Stimulated activated CD4-positive, alpha-beta T cell treated with anti-CD3 and anti-CD28 coated beads, Interleukin-4, amount 100 ng/mL, for 4 hours (primary cell): Measurements from ENCODE around the gene HPX.
A peak's percentile ranks its signal among the peaks of the same experiment; 100 is the strongest.

Source experiments
- DNase-seq, 2 experiments: peaks; one replicate each; pipeline ENCODE4 v3.0.0-alpha.2; 2020

The HPX gene

GRCh38 chr11:6458352-6459098, 17.7 kb upstream of the HPX start:
- no peak for DNase-seq

- no peak for DNase-seq
These were observed 17.0 kb upstream of the HPX start for GRCh38 chr11:6457581-6458320.

DNA sequence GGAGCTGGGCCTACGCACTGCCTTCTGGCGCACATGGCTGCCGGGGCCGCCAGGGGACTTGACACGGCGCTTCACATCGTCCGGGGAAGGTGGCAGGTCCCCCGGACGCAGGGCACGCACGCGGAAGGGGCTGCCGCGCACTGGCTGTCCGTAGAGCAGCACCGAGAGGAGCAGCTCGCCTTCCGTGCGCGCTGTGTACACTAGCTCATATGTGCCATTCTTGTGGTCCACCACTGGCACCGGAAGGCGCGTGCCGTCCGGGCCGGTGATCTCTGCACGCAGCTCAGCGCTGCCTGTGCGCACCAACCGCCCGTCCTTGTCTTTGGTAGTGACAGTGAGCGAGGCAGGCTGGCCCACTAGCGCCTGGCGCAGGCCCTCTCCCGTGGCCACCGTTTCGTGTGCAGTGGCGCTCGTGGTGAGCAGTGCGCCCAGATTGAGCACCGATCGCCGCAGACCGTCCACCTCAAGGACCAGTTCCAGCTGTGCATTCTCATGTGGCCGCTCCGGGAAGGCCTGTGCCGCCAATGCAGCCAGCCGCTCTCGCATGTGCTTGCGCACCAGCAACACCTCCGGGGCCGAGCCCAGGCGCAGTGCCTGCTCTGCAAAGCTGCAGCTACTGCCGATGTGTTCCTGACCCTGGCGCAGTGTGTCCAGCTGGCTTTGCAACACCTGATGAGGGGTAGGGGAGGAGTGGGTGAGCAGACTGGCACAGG, 15.7 kb upstream of the HPX start:
- DNase-seq: no peak

DNA sequence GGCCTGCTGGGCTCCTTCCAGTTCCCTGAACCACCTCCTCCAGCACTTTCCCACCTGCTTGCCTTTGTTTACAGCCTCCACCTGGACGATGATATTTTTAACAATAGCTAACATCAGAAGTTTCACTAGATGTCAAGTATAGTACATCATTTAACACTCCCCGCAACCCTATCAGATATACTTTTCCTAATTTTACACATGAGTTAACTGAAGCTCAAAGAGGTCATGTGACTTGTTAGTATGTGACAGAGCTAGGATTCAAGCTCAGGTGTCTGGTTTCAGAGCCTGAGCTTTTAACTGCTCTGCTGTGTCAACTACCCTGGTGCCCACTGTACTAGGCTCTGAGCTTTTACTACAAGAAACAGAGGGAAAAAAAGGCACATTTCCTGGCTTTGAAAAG, 14.3 kb upstream of the HPX start:
- no peak for DNase-seq

- no peak for DNase-seq
These were observed 12.4 kb upstream of the HPX start for GRCh38 chr11:6453152-6453551.

- DNase-seq: no peak
These were observed 11.4 kb upstream of the HPX start for GRCh38 chr11:6452219-6452618.

- no peak for DNase-seq
These were observed 7.8 kb upstream of the HPX start for GRCh38 chr11:6448574-6448973.

DNA sequence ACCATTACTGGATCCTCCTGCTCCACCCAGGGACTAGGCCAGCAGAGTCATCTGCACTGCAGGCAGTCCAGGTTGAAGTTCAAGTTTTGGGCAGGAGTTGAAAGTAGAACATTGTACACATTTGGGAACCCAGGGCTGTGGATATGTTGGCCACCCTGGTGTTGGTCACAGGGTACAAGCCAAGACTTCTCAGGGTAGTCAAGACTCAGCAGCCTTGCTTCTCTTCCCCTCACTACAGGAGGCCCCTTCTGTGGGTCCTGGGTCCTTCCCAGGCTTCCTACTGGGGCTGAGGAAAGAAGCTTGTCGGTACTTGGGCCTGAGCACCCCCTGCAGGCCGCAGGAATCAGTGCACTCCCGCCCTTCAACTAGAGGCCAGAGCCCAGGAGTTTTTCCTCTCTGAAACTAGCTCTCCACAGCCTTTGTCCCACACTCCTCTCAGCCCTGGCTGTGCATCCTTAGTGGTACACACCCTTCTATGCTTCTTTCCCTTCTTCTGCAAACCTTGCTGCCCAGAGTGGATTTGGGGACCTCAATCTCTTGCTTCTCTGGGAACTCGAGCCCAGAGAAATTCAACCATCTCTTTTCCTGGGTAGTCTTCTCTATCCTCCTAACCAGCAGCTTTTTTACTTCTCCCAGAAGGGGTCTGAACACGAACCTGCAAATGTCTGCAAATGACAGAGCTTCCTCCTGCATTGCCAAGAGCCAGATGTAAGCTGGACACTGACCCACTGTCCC, 2.6 kb upstream of the HPX start:
- peak; percentile 38 to 45 for DNase-seq

DNA sequence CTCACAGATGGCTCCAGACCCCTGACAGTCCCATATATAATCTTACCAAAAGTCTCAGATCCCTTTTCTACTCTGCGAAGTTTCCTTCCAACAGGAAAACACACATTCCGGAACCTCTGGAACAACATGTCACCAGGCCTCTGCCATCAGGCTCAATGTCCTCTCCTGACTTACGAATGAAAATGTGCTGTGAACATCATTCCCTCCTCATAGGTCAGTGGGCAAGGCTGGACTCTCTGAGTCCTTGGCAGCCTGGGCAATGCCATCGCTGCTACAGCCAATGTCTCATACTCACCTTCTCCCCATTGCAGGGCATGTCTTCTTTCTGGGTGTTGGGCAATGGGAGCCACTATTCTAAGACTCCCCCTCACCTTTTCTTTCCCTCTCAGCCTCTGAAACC, 1.7 kb upstream of the HPX start:
- DNase-seq: no peak

DNA sequence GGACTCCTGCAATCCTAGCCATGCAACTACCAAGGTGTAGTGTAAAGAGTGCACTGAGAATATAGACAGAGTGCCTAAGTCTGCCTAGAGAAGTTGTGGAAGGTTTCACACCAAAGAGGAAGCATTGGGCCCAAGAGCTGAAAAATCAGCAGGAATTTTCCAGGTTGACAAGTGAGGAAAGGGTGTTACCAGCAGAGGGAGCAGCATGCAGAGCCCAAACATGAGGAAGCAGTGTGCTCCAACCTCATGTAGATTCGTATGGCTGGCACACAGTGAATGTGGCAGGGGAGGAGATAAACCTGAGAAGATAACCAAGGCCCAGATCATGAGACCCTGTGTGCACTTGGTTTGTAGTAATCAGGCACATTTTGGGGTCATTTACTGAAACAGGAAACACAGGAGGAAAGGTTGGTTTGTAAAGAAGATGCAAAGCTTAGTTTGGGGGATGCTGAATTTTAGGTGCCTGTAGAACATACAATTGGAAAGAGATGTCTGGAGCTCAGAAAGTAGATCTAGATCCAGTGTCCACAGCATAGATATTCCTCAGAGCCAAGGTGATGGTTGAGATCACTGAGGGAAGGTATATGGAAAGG, 1.7 kb downstream of the HPX start:
- peak; percentile 9 to 23 for DNase-seq

DNA sequence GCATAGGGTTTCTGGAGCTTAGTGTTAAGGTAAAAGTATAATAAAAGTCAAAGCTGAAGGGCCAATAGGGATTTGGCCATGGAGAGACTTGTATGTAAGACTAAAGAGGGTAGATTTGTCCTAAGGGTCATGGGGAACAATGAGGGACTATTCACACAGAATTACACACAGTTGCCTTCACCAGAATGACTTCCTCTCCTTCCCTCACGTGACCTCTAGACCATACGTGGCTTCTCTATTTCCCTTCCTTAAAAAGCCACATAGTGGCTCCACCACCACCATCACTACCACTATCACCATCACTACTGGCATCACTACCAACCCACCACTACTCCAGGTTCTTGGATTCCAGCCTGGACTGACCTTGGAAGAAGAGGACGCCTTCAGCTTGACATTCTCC, 2.8 kb downstream of the HPX start:
- no peak for DNase-seq

DNA sequence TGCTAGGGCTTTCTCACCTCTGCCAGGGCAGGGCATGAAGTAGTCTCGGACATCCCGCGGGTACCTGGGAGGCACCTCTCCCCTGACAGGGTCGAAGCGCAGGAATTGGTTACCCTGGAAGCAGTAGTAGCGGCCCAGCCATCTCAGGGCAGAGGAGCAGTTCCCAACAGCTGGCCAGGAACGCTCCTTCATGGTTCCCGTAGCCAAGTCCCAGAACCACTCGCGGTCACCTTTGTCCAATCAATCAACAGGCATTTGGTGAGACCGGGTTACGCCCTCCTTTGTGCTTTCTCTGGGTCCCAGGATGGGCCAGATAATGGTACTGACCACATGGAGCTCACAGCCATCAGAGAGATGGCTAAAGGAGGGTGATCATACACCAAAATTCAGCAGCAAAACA, 3.4 kb downstream of the HPX start:
- DNase-seq: no peak

DNA sequence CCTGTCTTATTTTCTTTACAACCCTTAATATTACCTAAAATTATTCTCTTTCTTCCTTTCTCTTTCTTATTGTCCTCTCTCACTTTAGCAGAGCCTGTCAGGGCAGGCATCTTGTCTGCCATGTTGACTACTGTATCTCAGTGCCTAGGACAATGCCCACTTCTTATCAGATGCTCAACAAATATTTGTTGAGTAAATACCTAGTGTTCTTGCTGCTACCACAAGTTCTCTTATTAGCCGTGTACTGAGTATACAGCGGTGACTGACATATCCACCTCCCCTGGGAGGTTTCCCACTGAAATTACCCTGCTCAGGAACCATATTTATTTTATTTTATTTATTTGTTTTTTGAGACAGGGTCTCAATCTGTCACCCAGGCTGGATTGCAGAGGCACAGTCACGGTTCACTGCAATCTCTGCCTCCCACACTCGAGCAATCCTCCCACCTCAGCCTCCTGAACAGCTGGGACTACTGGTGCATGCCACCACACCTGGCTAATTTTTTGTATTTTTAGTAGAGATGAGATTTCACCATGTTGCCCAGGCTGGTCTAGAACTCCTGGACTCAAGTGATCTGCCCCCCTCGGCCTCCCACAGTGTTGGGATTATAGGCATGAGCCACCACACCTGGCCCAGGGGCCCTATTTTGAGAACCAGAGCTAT, 6.7 kb downstream of the HPX start:
- no peak for DNase-seq

DNA sequence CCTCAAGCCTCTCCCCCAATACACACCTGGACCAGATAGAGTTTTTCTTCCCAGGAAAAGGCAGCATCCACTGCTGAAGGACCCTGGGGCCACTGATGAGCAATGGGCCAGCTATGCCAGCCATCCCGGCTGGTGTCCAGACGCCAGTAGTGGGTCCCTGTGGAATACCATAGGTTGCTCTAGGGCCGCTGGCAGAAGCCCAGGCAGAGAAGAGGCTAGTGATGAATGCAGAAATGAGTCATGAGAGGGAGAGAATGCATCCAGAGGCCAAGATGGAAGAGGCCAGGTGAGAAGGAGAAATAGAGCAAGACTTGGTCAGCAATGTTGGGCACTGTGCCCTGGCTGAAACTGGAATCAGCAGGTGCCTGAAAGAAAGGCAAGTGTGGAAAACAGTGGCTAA, 8.9 kb downstream of the HPX start:
- DNase-seq: no peak

DNA sequence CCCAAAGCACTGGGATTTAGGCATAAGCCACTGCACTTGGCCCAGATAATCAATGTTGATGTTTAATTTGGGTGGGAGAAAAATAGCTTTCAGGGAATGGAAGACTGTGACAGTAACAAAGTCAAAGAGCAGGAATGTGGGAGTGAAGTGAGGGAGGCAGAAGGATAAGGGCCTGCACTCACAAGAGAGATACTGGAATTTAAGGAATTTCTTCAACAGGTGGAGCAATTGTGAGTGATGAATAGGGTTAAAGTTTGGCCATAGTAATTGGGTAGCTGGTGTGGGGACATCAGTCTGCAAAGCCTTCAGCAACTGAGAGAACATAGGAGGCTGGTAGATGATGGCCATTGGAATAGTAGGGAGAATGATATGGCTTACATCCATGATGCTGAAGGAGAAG, 13.3 kb downstream of the HPX start:
- no peak for DNase-seq

DNA sequence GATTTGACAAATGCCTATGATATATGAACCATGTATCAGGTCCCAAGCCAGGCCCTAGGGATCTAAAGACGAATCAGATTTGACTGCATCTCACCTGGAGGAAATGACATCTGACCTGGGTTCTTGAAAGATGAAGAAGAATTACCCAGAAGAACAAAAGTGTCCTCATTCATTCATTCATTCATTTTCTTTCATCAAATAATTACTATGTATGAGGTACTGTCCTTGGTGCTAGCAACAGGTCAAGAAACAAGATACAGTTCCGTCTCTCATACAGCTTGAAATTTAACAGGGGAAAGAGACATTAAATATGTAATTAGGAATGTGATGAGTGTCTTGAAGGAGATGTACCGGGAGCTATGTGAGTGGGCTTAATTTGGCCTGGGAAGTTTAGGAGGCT, 20.1 kb downstream of the HPX start:
- DNase-seq: no peak

DNA sequence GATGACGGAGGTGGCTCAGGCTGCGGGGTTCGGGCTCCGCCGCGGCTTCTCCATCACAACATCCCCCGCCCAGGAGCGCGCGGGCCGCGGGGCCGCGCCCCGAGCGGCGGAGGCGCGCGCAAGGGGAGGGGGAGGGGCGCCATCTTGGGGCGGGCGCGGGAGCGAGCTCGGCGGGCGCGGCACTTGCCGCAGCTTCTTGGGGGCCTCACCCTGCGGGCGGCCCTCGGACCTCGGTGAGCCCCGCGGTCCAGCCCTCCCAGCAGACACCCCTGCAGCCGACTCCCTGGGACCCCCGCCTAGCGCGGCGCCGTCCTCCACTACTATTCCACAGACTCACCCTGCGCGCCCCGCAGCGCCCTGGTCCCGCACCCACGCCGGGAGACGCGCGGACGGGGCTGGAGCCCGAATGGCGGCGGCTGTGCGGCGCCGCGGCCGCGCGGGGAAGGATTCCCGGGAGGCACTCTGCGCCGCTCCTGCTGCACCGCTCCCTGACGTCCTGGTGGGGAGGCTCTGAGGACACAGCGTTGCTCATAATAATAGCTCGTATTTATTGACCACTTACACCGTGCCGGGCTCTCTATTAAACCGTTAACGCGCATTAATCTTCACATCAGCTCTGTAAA, 21.7 kb downstream of the HPX start, which contains the start of gene APBB1:
Gene APBB1 (minus strand): TSS at position 86 of the 623 bp plus-strand sequence. CDS start 7,747 bp downstream, outside the sequence.
- DNase-seq: peak; percentile 67 to 75

GRCh38 chr11:6418557-6419008, 22.2 kb downstream of the HPX start:
- no peak for DNase-seq

- DNase-seq: no peak
These were observed 22.8 kb downstream of the HPX start for GRCh38 chr11:6417907-6418556.

DNA sequence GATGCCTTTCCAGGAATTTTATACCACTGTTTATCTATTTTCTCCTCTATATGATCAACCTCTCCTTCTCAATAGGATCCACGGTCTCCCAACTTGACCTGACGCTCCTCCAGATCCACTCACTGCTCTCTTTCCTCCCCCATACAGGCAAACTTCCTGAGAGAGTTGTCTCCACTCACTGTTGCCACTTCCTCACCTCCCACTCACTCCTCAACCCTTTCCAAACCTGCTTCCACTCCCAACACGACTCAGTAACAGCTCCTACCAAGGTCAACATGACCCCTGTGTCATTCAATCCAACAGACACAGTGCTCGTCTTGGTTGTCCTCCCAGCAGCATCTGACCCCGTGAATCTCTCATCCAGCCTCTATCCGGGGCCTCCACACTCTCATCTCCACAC, 25.0 kb downstream of the HPX start:
- DNase-seq: no peak

DNA sequence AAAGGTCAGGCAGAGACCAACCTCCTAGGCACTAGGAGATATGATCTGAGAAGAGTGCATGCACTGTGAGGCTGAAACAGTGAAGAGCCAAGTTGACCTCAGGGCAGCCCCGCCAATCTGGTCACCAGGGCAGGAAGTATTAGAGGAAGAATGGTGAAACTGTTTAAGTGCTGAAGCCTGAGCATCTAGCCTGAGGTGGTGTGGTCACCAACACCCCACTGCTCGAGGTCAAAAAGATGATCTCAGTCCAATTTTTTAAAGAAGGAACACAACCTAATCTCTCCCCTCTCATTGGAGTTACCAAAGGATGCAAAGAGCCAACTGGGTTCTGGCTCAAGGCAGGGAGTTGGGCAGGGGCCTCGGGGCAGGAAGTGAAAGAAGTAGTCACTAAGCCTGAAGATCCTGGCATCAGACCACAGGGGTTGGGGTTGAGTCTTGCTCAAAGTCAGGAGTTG, 25.9 kb downstream of the HPX start:
- DNase-seq: no peak
